ENCODE measurements around the gene ELN.

Gene ELN

DNA sequence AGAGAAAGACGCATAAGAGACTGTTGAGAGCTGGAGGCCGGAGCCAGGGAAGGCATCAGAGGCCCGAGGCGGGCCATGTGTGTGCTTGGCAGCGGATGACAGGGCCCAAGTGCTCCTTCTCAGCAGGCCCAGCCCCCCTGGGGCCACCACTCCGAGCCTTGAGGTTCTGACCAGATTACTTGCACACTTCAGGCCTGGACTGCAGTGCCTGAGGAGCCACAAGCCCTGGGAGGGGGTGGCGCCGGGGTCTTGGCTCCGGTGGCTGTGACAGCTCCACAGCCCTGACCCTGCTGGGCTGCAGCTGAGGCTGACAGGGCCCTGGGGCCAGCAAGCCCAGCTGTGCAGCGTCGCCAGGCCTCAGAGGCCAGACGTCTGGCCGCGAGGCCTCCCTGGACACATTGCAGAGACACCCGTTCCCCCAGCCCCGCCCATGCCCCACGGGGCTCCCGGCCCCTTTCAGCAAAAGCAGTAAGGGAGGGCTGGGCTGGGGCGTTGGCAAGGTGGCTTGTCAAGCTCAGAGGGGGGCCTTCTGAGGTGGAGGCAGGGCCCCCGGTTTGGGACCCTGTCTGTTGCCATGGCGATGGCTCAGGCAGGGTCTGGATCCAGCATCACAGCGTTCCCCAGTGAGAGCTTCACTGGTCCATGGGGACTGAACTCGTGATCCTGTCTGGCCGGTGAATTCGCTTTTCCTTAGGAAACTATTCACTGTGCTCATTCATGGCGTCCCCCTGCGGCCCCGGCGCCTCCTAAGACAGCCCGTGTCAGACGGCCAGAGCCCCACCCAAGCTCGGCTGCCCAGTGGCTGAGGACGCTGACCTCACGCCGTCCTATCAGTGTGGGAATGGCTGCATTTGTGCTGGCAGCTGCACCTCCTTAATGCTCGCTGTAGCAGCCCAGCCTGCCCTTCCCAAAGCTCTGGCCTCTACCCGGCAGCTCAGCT lies 5.7 kb downstream of the ELN start:
- Histone ChIP-seq H3K36me3 (ENCODE audit: control insufficient read depth, insufficient read depth, low read length) (no peaks in the 10 kb centered on the region), H3K27me3 (ENCODE audit: control insufficient read depth, insufficient read depth, low read length) (no peaks in the 10 kb centered on the region), H3K4me3 (ENCODE audit: low read depth, low read length) (no peak overlapping the region), H3K9me3 (ENCODE audit: control insufficient read depth, insufficient read depth, low read length) (no peaks in the 10 kb centered on the region), H3K9ac (ENCODE audit: low read depth, low read length) (no peak overlapping the region), H3K4me1 (ENCODE audit: control insufficient read depth, insufficient read depth, low read length) (no peaks in the 10 kb centered on the region), H3K27ac (ENCODE audit: low read depth, low read length) (no peak overlapping the region)

DNA sequence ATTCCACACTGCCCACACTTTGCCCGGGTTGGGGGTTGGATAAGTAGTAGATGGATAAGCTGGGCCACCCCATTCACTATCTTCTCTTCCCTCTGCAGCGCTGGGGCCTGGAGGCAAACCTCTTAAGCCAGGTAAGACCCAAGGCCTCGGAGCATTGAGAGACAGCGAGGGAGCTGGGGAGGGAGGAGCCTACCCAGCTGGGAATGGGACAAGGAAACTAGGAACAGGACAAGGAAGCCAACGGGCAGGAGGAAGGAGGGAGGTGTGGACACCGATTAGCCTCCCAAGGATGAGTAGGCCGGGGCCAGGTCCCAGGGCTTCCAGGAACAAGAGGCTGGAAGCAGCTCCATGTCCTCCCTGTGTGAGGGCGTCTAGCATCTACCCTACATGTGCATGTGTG lies 9.6 kb downstream of the ELN start:
- Histone ChIP-seq H3K9ac (ENCODE audit: low read depth, low read length) (no peak overlapping the region), H3K27ac (ENCODE audit: low read depth, low read length) (no peak overlapping the region), H3K36me3 (ENCODE audit: control insufficient read depth, insufficient read depth, low read length) (no peaks in the 10 kb centered on the region), H3K9me3 (ENCODE audit: control insufficient read depth, insufficient read depth, low read length) (no peaks in the 10 kb centered on the region), H3K4me3 (ENCODE audit: low read depth, low read length) (no peak overlapping the region), H3K27me3 (ENCODE audit: control insufficient read depth, insufficient read depth, low read length) (no peaks in the 10 kb centered on the region), H3K4me1 (ENCODE audit: control insufficient read depth, insufficient read depth, low read length) (no peaks in the 10 kb centered on the region; the same call in 1 of the 2 replicates)

- H3K4me3 ChIP-seq (ENCODE audit: low read depth, low read length) = no peak overlapping the region
- no peaks in the 10 kb centered on the region for H3K9me3 ChIP-seq (ENCODE audit: control insufficient read depth, insufficient read depth, low read length)
- no peaks in the 10 kb centered on the region for H3K27me3 ChIP-seq (ENCODE audit: control insufficient read depth, insufficient read depth, low read length)
- no peaks in the 10 kb centered on the region for H3K36me3 ChIP-seq (ENCODE audit: control insufficient read depth, insufficient read depth, low read length)
- no peak overlapping the region for H3K27ac ChIP-seq (ENCODE audit: low read depth, low read length)
- no peak overlapping the region for H3K9ac ChIP-seq (ENCODE audit: low read depth, low read length)
- H3K4me1 ChIP-seq (ENCODE audit: control insufficient read depth, insufficient read depth, low read length) = peaks cover 6% of the 10 kb centered on the region; the same call in 1 of the 2 replicates
These were observed 10.4 kb downstream of the ELN start for GRCh38 chr7:74038194-74038961.

- H3K27me3 ChIP-seq (ENCODE audit: control insufficient read depth, insufficient read depth, low read length) = no peaks in the 10 kb centered on the region
- peaks cover 12% of the 10 kb centered on the region; the same call in 1 of the 2 replicates for H3K4me1 ChIP-seq (ENCODE audit: control insufficient read depth, insufficient read depth, low read length)
- no peaks in the 10 kb centered on the region for H3K36me3 ChIP-seq (ENCODE audit: control insufficient read depth, insufficient read depth, low read length)
- no peak overlapping the region for H3K27ac ChIP-seq (ENCODE audit: low read depth, low read length)
- H3K9me3 ChIP-seq (ENCODE audit: control insufficient read depth, insufficient read depth, low read length) = no peaks in the 10 kb centered on the region
- H3K9ac ChIP-seq (ENCODE audit: low read depth, low read length) = no peak overlapping the region
- H3K4me3 ChIP-seq (ENCODE audit: low read depth, low read length) = no peak overlapping the region
These were observed 11.4 kb downstream of the ELN start for GRCh38 chr7:74039337-74039736.

DNA sequence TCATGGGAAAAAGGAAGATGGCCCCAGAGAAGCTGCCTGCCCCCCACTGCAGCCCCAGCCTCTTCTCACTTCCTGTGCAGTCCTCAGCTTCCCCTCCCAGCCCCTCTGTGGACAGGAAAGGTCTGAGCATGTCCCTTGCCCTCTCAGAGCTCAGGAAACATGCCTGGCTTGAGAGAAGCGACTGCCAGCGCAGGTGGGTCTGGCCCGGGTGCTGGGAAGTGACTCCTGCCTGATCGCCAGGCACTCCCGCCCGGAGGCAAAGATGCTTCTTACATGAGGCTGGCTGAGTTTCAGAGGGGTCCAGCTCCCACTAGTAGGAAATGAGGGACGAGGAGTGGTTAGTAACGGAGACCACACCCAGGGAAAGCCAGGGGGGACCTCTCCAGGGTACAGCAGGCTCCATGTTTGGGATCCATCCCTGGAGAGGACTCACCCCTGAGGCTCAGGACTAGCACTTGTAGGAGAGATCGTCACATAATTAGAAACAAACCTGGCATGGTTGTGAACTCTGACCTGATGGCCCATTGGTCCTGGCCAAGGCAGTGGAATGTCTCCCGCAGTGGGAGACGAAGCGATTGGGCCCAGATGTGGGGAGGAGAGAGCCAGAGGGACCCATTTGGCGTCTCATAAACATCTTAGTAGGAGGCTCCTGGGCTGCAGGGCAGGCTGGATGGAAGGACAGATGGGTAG lies 12.3 kb downstream of the ELN start:
- Histone ChIP-seq H3K4me3 (ENCODE audit: low read depth, low read length) (no peak overlapping the region), H3K27me3 (ENCODE audit: control insufficient read depth, insufficient read depth, low read length) (no peaks in the 10 kb centered on the region), H3K9ac (ENCODE audit: low read depth, low read length) (no peak overlapping the region), H3K9me3 (ENCODE audit: control insufficient read depth, insufficient read depth, low read length) (no peaks in the 10 kb centered on the region), H3K36me3 (ENCODE audit: control insufficient read depth, insufficient read depth, low read length) (no peaks in the 10 kb centered on the region), H3K27ac (ENCODE audit: low read depth, low read length) (no peak overlapping the region), H3K4me1 (ENCODE audit: control insufficient read depth, insufficient read depth, low read length) (peaks cover 12% of the 10 kb centered on the region; the same call in 1 of the 2 replicates)

DNA sequence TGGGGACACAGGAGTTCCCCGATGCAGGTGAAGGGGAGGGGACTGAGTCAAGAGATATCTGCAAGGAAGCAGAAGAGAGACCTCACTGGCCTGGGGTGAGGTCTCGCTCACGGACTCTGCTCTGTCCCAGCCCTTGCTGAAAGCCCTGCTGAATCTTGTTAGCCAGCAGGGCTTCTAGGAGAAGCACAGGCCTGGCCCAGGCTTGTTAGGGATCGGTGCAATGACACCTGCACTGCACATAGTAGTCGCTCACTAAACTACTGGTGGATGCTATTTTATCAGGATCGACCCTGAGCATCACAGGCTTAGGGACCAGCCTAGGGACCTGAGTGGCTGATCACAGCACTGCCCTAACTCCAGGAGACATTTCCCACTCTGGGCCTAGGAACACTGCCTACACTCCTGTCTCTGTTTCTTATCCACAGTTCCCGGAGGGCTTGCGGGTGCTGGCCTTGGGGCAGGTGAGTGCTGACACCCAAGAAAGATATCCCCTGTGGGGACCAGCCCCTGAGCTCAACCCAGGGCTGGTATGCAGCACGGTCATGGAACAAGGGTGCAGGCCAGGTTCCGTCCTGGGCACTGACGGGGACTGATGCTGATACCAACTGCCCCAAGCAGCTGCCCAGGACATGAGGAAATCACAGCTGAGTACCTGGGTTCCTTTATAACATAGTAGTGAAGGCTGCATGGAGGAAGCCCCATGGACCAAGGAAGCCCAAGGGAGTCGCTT lies 13.0 kb downstream of the ELN start:
- no peak overlapping the region for H3K4me3 ChIP-seq (ENCODE audit: low read depth, low read length)
- H3K4me1 ChIP-seq (ENCODE audit: control insufficient read depth, insufficient read depth, low read length) = peaks cover 12% of the 10 kb centered on the region; the same call in 1 of the 2 replicates
- no peaks in the 10 kb centered on the region for H3K36me3 ChIP-seq (ENCODE audit: control insufficient read depth, insufficient read depth, low read length)
- no peaks in the 10 kb centered on the region for H3K27me3 ChIP-seq (ENCODE audit: control insufficient read depth, insufficient read depth, low read length)
- H3K9ac ChIP-seq (ENCODE audit: low read depth, low read length) = no peak overlapping the region
- H3K27ac ChIP-seq (ENCODE audit: low read depth, low read length) = no peak overlapping the region
- H3K9me3 ChIP-seq (ENCODE audit: control insufficient read depth, insufficient read depth, low read length) = no peaks in the 10 kb centered on the region

- no peaks in the 10 kb centered on the region for H3K27me3 ChIP-seq (ENCODE audit: control insufficient read depth, insufficient read depth, low read length)
- peak overlapping the region; percentile 77 for H3K27ac ChIP-seq (ENCODE audit: low read depth, low read length)
- H3K36me3 ChIP-seq (ENCODE audit: control insufficient read depth, insufficient read depth, low read length) = no peaks in the 10 kb centered on the region
- H3K4me3 ChIP-seq (ENCODE audit: low read depth, low read length) = no peak overlapping the region
- no peak overlapping the region for H3K9ac ChIP-seq (ENCODE audit: low read depth, low read length)
- H3K4me1 ChIP-seq (ENCODE audit: control insufficient read depth, insufficient read depth, low read length) = peaks cover 12% of the 10 kb centered on the region; the same call in 1 of the 2 replicates
- no peaks in the 10 kb centered on the region for H3K9me3 ChIP-seq (ENCODE audit: control insufficient read depth, insufficient read depth, low read length)
These were observed 15.0 kb downstream of the ELN start for GRCh38 chr7:74042746-74043522.

- no peaks in the 10 kb centered on the region for H3K9me3 ChIP-seq (ENCODE audit: control insufficient read depth, insufficient read depth, low read length)
- no peak overlapping the region for H3K9ac ChIP-seq (ENCODE audit: low read depth, low read length)
- H3K4me3 ChIP-seq (ENCODE audit: low read depth, low read length) = no peak overlapping the region
- H3K27me3 ChIP-seq (ENCODE audit: control insufficient read depth, insufficient read depth, low read length) = no peaks in the 10 kb centered on the region
- H3K36me3 ChIP-seq (ENCODE audit: control insufficient read depth, insufficient read depth, low read length) = no peaks in the 10 kb centered on the region
- H3K27ac ChIP-seq (ENCODE audit: low read depth, low read length) = peak overlapping the region; percentile 77
- H3K4me1 ChIP-seq (ENCODE audit: control insufficient read depth, insufficient read depth, low read length) = peaks cover 12% of the 10 kb centered on the region; the same call in 1 of the 2 replicates
These were observed 15.6 kb downstream of the ELN start for GRCh38 chr7:74043523-74043951.

DNA sequence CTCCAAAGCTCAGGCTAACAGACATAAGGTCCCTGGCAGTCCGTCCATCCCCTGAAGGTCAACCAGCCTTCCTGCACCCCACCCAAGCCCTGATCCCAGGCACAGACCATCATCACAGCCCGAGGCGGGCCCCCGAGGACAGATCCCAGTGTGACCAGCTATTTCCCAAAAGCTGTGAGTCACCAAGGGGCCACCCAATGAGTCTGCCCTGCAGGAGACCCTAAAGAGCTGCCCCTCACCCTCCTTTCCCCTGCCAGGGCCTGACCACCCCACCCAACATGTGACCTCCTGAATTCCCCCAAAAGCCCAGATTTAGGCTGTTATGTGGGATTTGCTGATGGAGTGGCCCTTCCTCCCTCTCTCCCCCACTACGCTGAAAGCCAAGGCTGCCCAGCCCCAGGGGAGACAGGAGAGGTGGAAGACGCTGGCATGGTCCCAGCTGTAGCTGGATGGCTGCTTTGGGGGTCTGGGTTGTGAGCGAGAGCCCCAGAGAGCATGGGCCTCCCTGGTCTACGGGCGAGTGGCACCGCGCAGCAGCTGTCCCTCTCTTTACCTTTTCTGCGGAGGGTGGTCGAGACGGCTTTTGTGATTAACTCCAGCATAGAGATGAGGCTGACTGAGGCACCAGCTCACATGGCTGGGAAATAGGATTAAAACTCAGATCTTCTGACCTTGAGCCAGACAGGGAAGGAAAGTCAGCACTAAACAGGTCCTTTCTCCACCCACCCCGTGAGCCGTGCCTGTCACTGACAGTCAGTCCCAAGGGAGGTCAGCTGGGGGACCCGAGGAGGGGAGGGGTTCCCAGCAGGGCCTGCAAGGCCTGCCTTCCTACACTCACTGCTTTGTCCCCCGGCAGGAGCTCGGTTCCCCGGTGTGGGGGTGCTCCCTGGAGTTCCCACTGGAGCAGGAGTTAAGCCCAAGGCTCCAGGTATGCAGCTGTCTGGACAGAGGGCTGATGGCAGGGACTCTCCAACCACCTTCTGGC lies 16.7 kb downstream of the ELN start:
- Histone ChIP-seq H3K4me3 (ENCODE audit: low read depth, low read length) (no peak overlapping the region), H3K27ac (ENCODE audit: low read depth, low read length) (no peak overlapping the region), H3K36me3 (ENCODE audit: control insufficient read depth, insufficient read depth, low read length) (no peaks in the 10 kb centered on the region), H3K9ac (ENCODE audit: low read depth, low read length) (no peak overlapping the region), H3K9me3 (ENCODE audit: control insufficient read depth, insufficient read depth, low read length) (no peaks in the 10 kb centered on the region), H3K27me3 (ENCODE audit: control insufficient read depth, insufficient read depth, low read length) (no peaks in the 10 kb centered on the region), H3K4me1 (ENCODE audit: control insufficient read depth, insufficient read depth, low read length) (peaks cover 12% of the 10 kb centered on the region; the same call in 1 of the 2 replicates)
